HG03135 (cell line): ENCODE results near the gene FAM171A1.
"Not testable (repeated sequence)": the region's sequence is repeated elsewhere in the genome, so short reads cannot be mapped to it uniquely, and the experiment has no call there.

Experiments used
- ATAC-seq: cut with Tn5 transposase; IDR thresholded peaks from one replicate; pipeline ENCODE4 v1.9.1; 2021; ENCODE audit warnings: mild to moderate bottlenecking, moderate library complexity; ENCODE audit not compliant: unreplicated experiment

FAM171A1 gene

GRCh38 chr10:15370856-15371701, at the start of gene FAM171A1:
FAM171A1 (minus strand) TSS chr10:15371289; CDS start chr10:15371052, 237 bp downstream.
- ATAC-seq: peak; percentile 57

- no peak for ATAC-seq
Observed at GRCh38 chr10:15420858-15421257, 49.8 kb upstream of the FAM171A1 start.

GRCh38 chr10:15419279-15419874, 48.3 kb upstream of the FAM171A1 start:
- no peak for ATAC-seq

GRCh38 chr10:15416034-15416433, 44.9 kb upstream of the FAM171A1 start:
- ATAC-seq: no peak

DNA sequence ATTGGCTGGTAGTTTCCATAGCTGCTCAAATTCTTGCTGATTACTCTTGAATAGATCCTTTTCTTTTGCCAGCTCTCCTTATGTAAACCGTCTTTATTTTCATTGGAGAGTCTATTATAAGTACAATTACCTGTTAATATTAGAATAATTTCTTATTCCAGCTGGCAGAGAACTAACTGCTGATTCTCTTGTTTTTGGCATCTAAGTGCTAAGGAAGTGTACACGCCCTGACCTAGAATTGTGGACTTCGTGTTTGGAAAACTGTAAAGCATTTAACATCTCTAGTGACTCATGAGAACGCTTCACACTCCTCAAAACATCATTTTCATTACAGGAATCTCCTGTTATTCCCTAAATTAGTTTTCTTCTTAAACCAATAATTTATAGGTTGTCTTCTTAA, 39.9 kb upstream of the FAM171A1 start:
- no peak for ATAC-seq

- not testable (repeated sequence) for ATAC-seq
Observed at GRCh38 chr10:15409350-15409749, 38.3 kb upstream of the FAM171A1 start.

DNA sequence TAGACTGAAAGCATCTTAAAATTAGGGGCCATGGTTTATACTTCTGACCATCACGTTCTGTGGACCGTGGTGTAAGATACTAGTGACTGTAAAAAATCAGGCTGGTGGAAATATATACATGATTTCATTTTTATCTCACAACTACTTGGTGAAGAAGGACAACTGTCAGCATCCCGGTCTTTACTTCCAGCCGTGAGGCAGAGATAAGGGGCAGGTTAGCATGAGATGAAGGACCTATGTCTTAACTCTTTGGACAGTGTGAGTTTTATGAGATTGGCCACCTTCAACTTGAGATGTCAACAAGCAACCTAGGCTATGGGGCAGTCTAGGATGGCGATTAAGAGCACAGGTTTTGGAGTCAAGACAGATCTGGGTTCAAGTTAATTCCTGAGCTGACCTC, 37.5 kb upstream of the FAM171A1 start:
- ATAC-seq: no peak

DNA sequence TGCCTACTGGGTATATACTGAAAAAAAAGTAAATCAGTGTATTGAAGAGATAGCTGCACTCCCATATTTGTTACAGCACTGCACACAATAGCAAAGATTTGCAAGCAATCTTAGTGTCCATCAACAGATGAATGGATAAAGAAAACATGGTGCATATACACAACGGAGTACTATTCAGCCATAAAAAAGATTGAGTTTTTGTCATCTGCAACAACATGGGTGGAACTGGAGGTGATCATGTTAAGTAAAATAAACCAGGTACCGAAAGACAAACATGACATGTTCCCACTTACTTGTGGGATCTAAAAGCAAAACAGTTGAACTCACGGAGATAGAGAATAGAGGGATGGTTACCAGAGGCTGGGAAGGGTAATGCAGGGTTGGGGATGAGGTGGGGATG, 34.2 kb upstream of the FAM171A1 start:
- ATAC-seq: no peak

- no peak for ATAC-seq
Observed at GRCh38 chr10:15401382-15401781, 30.3 kb upstream of the FAM171A1 start.

DNA sequence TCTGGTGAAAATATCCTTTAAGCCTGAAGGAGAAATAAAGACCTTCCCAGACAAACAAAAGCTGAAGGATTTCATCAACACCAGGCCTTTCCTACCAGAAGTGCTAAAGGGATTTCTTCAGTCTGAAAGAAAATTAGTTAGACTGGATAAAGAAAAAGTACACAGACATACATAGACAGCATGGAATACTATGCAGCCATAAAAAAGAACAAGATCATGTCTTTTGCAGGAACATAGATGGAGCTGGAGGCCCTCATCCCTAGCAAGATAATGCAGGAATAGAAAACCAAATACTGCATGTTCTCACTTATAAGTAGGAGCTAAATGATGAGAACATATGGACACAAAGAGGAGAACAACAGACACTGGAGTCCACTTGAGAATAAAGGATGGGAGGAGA, 29.4 kb upstream of the FAM171A1 start:
- ATAC-seq: not testable (repeated sequence)

GRCh38 chr10:15399060-15399661, 28.1 kb upstream of the FAM171A1 start:
- no peak for ATAC-seq

DNA sequence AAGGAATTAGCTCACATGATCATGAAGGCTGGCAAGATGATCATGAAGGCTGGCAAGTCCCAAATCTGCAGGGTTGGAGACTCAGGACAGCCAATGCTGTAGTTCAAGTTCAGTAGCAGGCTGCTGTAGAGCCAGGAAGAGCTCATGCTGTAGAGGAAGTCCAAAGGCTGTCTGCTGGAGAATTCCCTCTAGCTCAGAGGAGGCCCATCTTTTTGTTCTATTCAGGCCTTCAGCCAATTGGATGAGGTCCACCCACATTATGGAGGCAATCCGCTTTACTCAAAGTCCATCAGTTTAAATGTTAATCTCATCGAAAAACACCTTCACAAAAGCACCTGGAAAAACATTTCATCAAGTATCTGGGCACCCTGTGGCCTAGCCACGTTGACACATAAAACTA, 24.8 kb upstream of the FAM171A1 start:
- no peak for ATAC-seq

- ATAC-seq: no peak
Observed at GRCh38 chr10:15393139-15393825, 22.2 kb upstream of the FAM171A1 start.

GRCh38 chr10:15391491-15391890, 20.4 kb upstream of the FAM171A1 start:
- no peak for ATAC-seq

- ATAC-seq: not testable (repeated sequence)
Observed at GRCh38 chr10:15388172-15388571, 17.1 kb upstream of the FAM171A1 start.

- ATAC-seq: no peak
Observed at GRCh38 chr10:15387021-15387420, 15.9 kb upstream of the FAM171A1 start.

GRCh38 chr10:15385552-15386455, 14.7 kb upstream of the FAM171A1 start:
- ATAC-seq: no peak

GRCh38 chr10:15381420-15381819, 10.3 kb upstream of the FAM171A1 start:
- no peak for ATAC-seq

GRCh38 chr10:15379078-15379477, 8.0 kb upstream of the FAM171A1 start:
- no peak for ATAC-seq

DNA sequence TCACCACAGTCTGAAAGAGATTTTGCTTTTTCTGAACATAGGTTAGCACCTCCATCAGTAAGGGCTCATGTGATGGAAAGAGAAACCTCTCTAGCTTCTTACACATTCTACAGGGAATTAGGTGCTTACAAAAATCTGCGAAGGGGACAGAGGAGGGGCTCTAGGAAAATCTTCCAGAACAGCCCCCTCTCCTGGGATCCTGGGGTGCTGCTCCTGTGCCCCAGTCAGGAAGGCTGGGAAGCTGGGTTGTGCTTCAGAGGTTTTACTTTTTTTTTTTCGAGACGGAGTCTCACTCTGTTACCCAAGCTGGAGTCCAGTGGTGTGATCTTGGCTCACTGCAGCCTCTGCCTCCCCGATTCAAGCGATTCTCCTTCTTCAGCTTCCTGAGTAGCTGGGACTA, 7.5 kb upstream of the FAM171A1 start:
- ATAC-seq: no peak
